Measurements from ENCODE around the gene PLPPR2.

The PLPPR2 gene

GRCh38 chr19:11379857-11380350 is 24.7 kb downstream of the PLPPR2 start:
- Histone ChIP-seq H2BK12ac (ENCODE audit: low read length) (no peak overlapping the region), H3K4me1 (ENCODE audit: control insufficient read depth in 1 of 2, insufficient read depth in 2 of 2, low read length in 2 of 2) (peaks cover 23 to 26% of the 10 kb centered on the region in 2 experiments), H3K9ac (ENCODE audit: low read length) (no peak overlapping the region), H3K79me1 (ENCODE audit: low read length) (peaks cover 7% of the 10 kb centered on the region), H4K12ac (ENCODE audit: low read depth, low read length) (no peak overlapping the region), H3K4ac (ENCODE audit: low read depth, low read length) (no peak overlapping the region), H3K14ac (ENCODE audit: low read length) (no peak overlapping the region), H3K27ac (ENCODE audit: low read depth, low read length) (no peak overlapping the region), H4K8ac (ENCODE audit: low read depth, low read length) (no peak overlapping the region), H3K4me3 (ENCODE audit: low read depth, low read length) (no peak overlapping the region), H3K4me2 (ENCODE audit: low read length) (no peak overlapping the region), H2AFZ (ENCODE audit: insufficient read depth, low read length, poor library complexity) (no peak overlapping the region), H3K79me2 (ENCODE audit: control insufficient read depth, insufficient read depth, low read length, poor library complexity) (peaks cover 3% of the 10 kb centered on the region), H2AK5ac (ENCODE audit: low read length) (no peak overlapping the region), H4K91ac (ENCODE audit: low read depth, low read length) (no peak overlapping the region), H3K36me3 (ENCODE audit: control insufficient read depth in 1 of 2, insufficient read depth in 2 of 2, low read length in 2 of 2) (no peaks in the 10 kb centered on the region), H2BK120ac (ENCODE audit: insufficient read depth, low read length, poor library complexity) (no peak overlapping the region), H3K27me3 (ENCODE audit: insufficient read depth, low read length) (no peaks in the 10 kb centered on the region), H2BK5ac (ENCODE audit: low read depth, low read length, poor library complexity) (no peak overlapping the region), H3K18ac (ENCODE audit: low read length) (no peak overlapping the region), H3K9me3 (ENCODE audit: insufficient read depth, low read depth, low read length) (peaks cover 2% of the 10 kb centered on the region), H3K23ac (ENCODE audit: low read length) (no peak overlapping the region)
- no peak for DNase-seq
- WGBS (ENCODE audit: extremely low coverage, insufficient coverage, insufficient read length), result no CpG with 5 or more reads among the region's 7 CpGs

GRCh38 chr19:11380653-11381537 is 25.7 kb downstream of the PLPPR2 start:
- WGBS (ENCODE audit: extremely low coverage, insufficient coverage, insufficient read length), result no CpG with 5 or more reads among the region's 54 CpGs
- Histone ChIP-seq H3K79me2 (ENCODE audit: control insufficient read depth, insufficient read depth, low read length, poor library complexity) (no peaks in the 10 kb centered on the region), H3K79me1 (ENCODE audit: low read length) (peaks cover 3% of the 10 kb centered on the region), H3K9me3 (ENCODE audit: insufficient read depth, low read depth, low read length) (no peaks in the 10 kb centered on the region), H3K4me3 (ENCODE audit: low read depth, low read length) (peak overlapping the region; percentile 66), H4K91ac (ENCODE audit: low read depth, low read length) (peak overlapping the region; percentile 1), H3K4me2 (ENCODE audit: low read length) (peak overlapping the region; percentile 95), H3K4ac (ENCODE audit: low read depth, low read length) (no peak overlapping the region), H2BK120ac (ENCODE audit: insufficient read depth, low read length, poor library complexity) (no peak overlapping the region), H3K9ac (ENCODE audit: low read length) (no peak overlapping the region), H4K8ac (ENCODE audit: low read depth, low read length) (peak overlapping the region; percentile 52), H3K36me3 (ENCODE audit: control insufficient read depth in 1 of 2, insufficient read depth in 2 of 2, low read length in 2 of 2) (no peaks in the 10 kb centered on the region), H2AK5ac (ENCODE audit: low read length) (no peak overlapping the region), H3K27ac (ENCODE audit: low read depth, low read length) (peak overlapping the region; percentile 0), H4K12ac (ENCODE audit: low read depth, low read length) (peak overlapping the region; percentile 5), H2BK5ac (ENCODE audit: low read depth, low read length, poor library complexity) (no peak overlapping the region), H3K14ac (ENCODE audit: low read length) (peak overlapping the region; percentile 1), H3K27me3 (ENCODE audit: insufficient read depth, low read length) (no peaks in the 10 kb centered on the region), H3K4me1 (ENCODE audit: control insufficient read depth in 1 of 2, insufficient read depth in 2 of 2, low read length in 2 of 2) (peaks cover 16 to 19% of the 10 kb centered on the region in 2 experiments), H3K23ac (ENCODE audit: low read length) (no peak overlapping the region), H3K18ac (ENCODE audit: low read length) (no peak overlapping the region), H2AFZ (ENCODE audit: insufficient read depth, low read length, poor library complexity) (peak overlapping the region; percentile 63), H2BK12ac (ENCODE audit: low read length) (no peak overlapping the region)
- DNase-seq, result peak; percentile 98

- H3K4ac ChIP-seq (ENCODE audit: low read depth, low read length), result no peak overlapping the region
- no peaks in the 10 kb centered on the region for H3K36me3 ChIP-seq (ENCODE audit: control insufficient read depth in 1 of 2, insufficient read depth in 2 of 2, low read length in 2 of 2)
- no peak overlapping the region for H3K4me3 ChIP-seq (ENCODE audit: low read depth, low read length)
- DNase-seq, result peak; percentile 73 to 81
- no peaks in the 10 kb centered on the region for H3K79me2 ChIP-seq (ENCODE audit: control insufficient read depth, insufficient read depth, low read length, poor library complexity)
- no peak overlapping the region for H3K14ac ChIP-seq (ENCODE audit: low read length)
- H3K27me3 ChIP-seq (ENCODE audit: insufficient read depth, low read length), result no peaks in the 10 kb centered on the region
- H3K9me3 ChIP-seq (ENCODE audit: insufficient read depth, low read depth, low read length), result no peaks in the 10 kb centered on the region
- H2AFZ ChIP-seq (ENCODE audit: insufficient read depth, low read length, poor library complexity), result peak overlapping the region; percentile 50
- peaks cover 16 to 19% of the 10 kb centered on the region in 2 experiments for H3K4me1 ChIP-seq (ENCODE audit: control insufficient read depth in 1 of 2, insufficient read depth in 2 of 2, low read length in 2 of 2)
- no peak overlapping the region for H3K27ac ChIP-seq (ENCODE audit: low read depth, low read length)
- no peak overlapping the region for H2BK120ac ChIP-seq (ENCODE audit: insufficient read depth, low read length, poor library complexity)
- H4K91ac ChIP-seq (ENCODE audit: low read depth, low read length), result no peak overlapping the region
- H3K9ac ChIP-seq (ENCODE audit: low read length), result no peak overlapping the region
- no CpG with 5 or more reads among the region's 65 CpGs for WGBS (ENCODE audit: extremely low coverage, insufficient coverage, insufficient read length)
- H4K12ac ChIP-seq (ENCODE audit: low read depth, low read length), result no peak overlapping the region
- H2BK12ac ChIP-seq (ENCODE audit: low read length), result no peak overlapping the region
- H4K8ac ChIP-seq (ENCODE audit: low read depth, low read length), result peak overlapping the region; percentile 31
- H3K23ac ChIP-seq (ENCODE audit: low read length), result no peak overlapping the region
- no peak overlapping the region for H2BK5ac ChIP-seq (ENCODE audit: low read depth, low read length, poor library complexity)
- no peak overlapping the region for H2AK5ac ChIP-seq (ENCODE audit: low read length)
- no peak overlapping the region for H3K18ac ChIP-seq (ENCODE audit: low read length)
- peaks cover 3% of the 10 kb centered on the region for H3K79me1 ChIP-seq (ENCODE audit: low read length)
- peak overlapping the region; percentile 82 for H3K4me2 ChIP-seq (ENCODE audit: low read length)
These were observed 27.9 kb downstream of the PLPPR2 start for GRCh38 chr19:11382898-11383705.

GRCh38 chr19:11383706-11384048 is 28.4 kb downstream of the PLPPR2 start:
- H3K18ac ChIP-seq (ENCODE audit: low read length), result no peak overlapping the region
- no peaks in the 10 kb centered on the region for H3K36me3 ChIP-seq (ENCODE audit: control insufficient read depth in 1 of 2, insufficient read depth in 2 of 2, low read length in 2 of 2)
- H3K4me3 ChIP-seq (ENCODE audit: low read depth, low read length), result no peak overlapping the region
- H3K9ac ChIP-seq (ENCODE audit: low read length), result no peak overlapping the region
- peak overlapping the region; percentile 50 for H2AFZ ChIP-seq (ENCODE audit: insufficient read depth, low read length, poor library complexity)
- no CpG with 5 or more reads among the region's 9 CpGs for WGBS (ENCODE audit: extremely low coverage, insufficient coverage, insufficient read length)
- DNase-seq, result no peak
- peak overlapping the region; percentile 82 for H3K4me2 ChIP-seq (ENCODE audit: low read length)
- H2AK5ac ChIP-seq (ENCODE audit: low read length), result no peak overlapping the region
- peak overlapping the region; percentile 45 for H4K91ac ChIP-seq (ENCODE audit: low read depth, low read length)
- H2BK120ac ChIP-seq (ENCODE audit: insufficient read depth, low read length, poor library complexity), result no peak overlapping the region
- no peak overlapping the region for H3K23ac ChIP-seq (ENCODE audit: low read length)
- H3K4me1 ChIP-seq (ENCODE audit: control insufficient read depth in 1 of 2, insufficient read depth in 2 of 2, low read length in 2 of 2), result peaks cover 16 to 19% of the 10 kb centered on the region in 2 experiments
- H3K27ac ChIP-seq (ENCODE audit: low read depth, low read length), result no peak overlapping the region
- no peak overlapping the region for H2BK12ac ChIP-seq (ENCODE audit: low read length)
- H2BK5ac ChIP-seq (ENCODE audit: low read depth, low read length, poor library complexity), result no peak overlapping the region
- peak overlapping the region; percentile 11 for H3K14ac ChIP-seq (ENCODE audit: low read length)
- no peak overlapping the region for H3K4ac ChIP-seq (ENCODE audit: low read depth, low read length)
- H3K79me2 ChIP-seq (ENCODE audit: control insufficient read depth, insufficient read depth, low read length, poor library complexity), result no peaks in the 10 kb centered on the region
- H3K9me3 ChIP-seq (ENCODE audit: insufficient read depth, low read depth, low read length), result no peaks in the 10 kb centered on the region
- no peak overlapping the region for H4K12ac ChIP-seq (ENCODE audit: low read depth, low read length)
- H3K79me1 ChIP-seq (ENCODE audit: low read length), result peaks cover 3% of the 10 kb centered on the region
- no peaks in the 10 kb centered on the region for H3K27me3 ChIP-seq (ENCODE audit: insufficient read depth, low read length)
- peak overlapping the region; percentile 31 for H4K8ac ChIP-seq (ENCODE audit: low read depth, low read length)

Data from trophoblast cell (in vitro differentiated cells and primary cell).